A172 (cell line): ENCODE measurements around the gene OXCT1. TPM values are rescaled to one million over a fixed set of nuclear protein-coding genes. Genes with fewer than 3 reads are reported as not detected.
"Not testable (repeated sequence)": the region's sequence is repeated elsewhere in the genome, so short reads cannot be mapped to it uniquely, and the experiment has no call there.

Experiments
- DNase-seq: peaks from one replicate; pipeline ENCODE4 v3.0.0-alpha.2; 2015; ENCODE audit warnings: low spot score
- total RNA-seq: library from RNA; depleted of rRNA; stranded (reverse); fragments of >200 nt; shearing (Covaris generic); gene quantifications from 2 replicates; pipeline ENCODE4 v1.2.3, GENCODE V29; 2014

Gene OXCT1
- total RNA-seq, 1 experiment from 2014 or later: 31.2 TPM

- no peak for DNase-seq
Observed at GRCh38 chr5:41827792-41828191, 42.4 kb downstream of the OXCT1 start.

DNA sequence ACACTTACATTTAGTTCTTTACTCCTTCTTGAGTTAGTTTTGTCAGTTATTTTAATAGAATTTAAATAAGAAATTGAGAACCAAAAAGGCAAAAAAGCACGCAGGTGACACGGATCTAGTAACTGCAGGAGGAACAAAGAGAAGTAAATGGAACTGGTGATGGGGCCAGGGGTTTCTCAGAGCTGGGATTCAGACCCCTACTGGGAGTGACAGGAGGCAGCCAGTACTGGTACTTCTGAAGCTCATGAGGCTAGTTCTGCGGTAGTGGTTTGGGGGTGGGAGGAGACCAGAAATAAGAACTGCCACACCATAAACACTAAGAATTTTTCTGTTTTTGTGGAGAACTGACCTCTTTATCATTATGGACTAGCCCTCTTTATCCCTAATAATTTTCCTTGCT, 48.2 kb downstream of the OXCT1 start:
- DNase-seq: no peak

- no peak for DNase-seq
Observed at GRCh38 chr5:41821051-41821450, 49.2 kb downstream of the OXCT1 start.

GRCh38 chr5:41820150-41820549, 50.1 kb downstream of the OXCT1 start:
- DNase-seq: no peak

DNA sequence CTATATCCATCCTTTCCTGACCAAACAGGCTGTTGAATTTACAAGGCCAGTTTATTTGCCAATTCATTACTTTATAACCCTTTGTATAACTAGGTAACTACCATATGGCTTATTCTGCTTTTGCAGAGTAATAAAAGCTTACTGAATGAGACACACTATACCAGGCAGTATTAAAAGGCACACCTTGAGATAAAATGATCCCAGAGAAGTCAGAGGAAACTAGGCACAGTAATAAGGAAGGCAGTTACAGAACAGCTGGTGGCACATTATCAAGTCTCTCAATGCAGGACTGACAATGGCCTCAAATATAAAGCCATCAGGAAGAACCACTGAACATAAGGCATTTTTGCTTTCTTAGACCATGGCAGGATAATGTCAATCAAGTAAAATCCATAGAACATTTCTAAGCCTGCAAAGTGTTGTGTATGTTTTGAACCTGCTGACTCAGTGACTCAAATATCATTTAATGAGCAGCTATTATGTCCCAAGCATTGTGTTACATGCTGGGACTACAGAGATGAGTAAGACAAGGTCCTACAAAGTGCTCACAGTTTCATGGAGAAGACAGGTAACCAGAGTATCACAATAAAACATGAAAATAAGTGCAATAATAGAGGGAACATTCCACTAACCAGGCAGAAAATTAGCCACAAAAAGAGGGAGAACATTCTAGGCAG, 52.5 kb downstream of the OXCT1 start:
- DNase-seq: no peak

DNA sequence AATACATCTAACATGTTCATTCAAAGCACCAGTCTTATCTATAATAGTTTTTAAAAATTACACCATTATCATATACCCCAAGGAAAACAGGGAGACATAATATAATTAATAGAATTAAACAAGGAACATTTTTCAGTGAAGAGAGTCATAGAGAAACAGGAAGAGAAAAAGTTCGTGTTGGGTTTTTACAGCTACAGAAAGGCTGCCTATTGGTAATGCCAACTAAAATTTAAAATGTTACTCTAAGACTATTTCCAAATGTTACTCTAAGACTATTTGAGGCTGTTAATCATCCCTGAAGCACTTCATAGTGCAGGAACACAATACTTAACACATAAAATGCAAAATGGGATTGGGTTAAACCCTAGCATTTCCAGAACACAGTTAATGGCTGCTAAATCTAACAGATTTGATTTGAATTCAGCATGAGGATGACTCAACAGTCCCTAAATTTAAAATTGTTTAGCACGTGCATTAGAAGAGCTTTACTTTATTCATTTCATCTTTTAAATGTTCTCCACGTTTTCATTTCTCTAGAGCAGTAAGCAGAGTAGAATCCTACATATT, 54.5 kb downstream of the OXCT1 start:
- no peak for DNase-seq

GRCh38 chr5:41815261-41815660, 55.0 kb downstream of the OXCT1 start:
- no peak for DNase-seq

DNA sequence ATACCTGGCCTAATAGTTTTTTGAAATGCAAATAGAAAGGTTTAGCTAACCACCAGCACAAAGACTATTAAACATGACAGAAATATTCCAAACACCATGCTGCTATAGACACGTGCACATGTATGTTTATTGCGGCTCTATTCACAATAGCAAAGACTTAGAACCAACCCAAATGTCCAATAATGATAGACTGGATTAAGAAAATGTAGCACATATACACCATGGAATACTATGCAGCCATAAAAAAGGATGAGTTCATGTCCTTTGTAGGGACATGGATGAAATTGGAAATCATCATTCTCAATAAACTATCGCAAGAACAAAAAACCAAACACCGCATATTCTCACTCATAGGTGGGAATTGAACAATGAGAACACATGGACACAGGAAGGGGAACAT, 55.9 kb downstream of the OXCT1 start:
- not testable (repeated sequence) for DNase-seq

DNA sequence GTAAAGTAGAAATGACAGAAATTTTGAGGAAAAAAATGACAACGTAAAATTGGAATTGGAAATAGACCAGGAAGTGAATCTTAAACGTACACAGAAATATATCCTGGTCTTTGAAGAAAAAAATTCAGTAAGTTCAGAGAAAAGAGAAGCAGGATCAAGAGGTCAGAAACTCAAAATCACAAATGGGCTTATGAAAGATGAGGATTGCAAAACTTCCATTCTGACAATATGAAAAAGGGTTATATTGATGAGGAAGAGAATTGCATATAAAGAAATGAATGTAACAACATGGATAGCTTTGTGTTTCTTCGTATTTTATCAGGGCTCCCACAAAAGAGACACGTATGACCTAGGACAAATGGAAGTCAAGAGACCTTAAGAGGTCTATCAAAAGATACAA, 58.1 kb downstream of the OXCT1 start:
- DNase-seq: no peak

- no peak for DNase-seq
Observed at GRCh38 chr5:41809128-41809527, 61.1 kb downstream of the OXCT1 start.

GRCh38 chr5:41808294-41808693, 61.9 kb downstream of the OXCT1 start:
- no peak for DNase-seq

- no peak for DNase-seq
Observed at GRCh38 chr5:41797662-41798061, 72.6 kb downstream of the OXCT1 start.

DNA sequence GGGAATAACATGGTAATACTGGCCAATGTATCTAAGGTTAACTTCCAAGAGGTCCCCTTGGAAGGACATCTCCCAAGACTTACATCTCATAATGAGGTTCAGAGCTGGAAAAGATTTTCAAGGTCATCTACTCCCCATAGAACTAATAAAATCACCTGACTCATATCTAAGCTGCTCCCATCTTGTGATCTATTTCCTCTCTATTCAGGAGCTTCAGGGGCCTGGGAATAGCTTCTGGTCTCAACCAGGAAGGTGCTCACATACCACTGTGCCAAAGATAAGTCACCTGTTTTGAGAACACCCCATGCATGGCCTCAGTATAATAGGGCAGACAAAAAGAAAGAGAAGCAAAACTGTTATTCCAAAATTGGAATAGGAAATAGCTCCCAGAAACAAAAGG, 74.2 kb downstream of the OXCT1 start:
- DNase-seq: peak; percentile 15

- DNase-seq: no peak
Observed at GRCh38 chr5:41795125-41795524, 75.1 kb downstream of the OXCT1 start.

GRCh38 chr5:41794471-41794870, 75.8 kb downstream of the OXCT1 start:
- DNase-seq: peak; percentile 76

DNA sequence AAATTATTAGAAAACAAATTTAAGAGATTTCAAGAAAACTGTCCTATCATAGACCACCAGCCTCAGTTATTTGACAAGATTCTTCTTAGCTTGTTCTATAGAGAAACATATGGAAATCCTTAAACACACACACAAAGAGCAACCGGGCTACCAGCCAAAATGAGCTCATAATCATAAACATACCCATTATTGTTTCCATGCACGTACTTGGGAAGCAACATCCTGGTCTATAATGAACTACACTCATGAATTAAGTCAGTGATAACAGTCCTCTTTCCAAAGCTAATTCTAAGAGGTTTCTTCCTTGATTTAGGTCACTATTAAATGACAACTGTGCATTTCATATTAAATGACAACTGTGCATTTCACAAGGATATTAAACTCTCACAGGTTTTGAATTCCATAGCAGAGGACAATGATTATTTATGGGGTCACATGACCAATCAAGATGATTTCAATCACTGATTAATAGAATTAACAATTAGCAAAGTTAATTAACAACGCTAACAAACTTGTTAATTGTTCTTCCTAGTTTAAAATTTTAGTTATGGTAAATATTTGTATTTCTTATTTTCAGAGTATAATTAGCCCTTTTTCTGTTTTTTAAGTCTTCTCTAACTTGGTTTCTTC, 77.0 kb downstream of the OXCT1 start:
- no peak for DNase-seq

- no peak for DNase-seq
Observed at GRCh38 chr5:41790038-41790776, 80.0 kb downstream of the OXCT1 start.

DNA sequence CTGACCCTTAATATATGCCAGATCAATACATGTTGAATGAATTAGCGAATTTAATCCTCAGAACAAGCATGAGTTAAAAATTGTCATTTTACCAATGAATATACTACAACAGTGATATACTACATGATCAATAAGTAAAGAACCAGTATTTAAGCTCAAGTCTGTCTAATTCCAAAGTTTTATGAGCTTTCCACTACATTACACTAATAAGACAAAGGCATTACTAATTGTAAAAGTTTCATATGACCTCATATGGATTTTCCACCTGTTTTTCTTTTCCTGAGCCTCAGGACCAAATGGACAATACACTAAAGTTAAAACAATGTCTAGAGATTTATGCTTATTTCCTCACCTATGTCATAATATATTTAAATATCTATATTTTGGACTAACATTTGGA, 80.8 kb downstream of the OXCT1 start:
- no peak for DNase-seq

- no peak for DNase-seq
Observed at GRCh38 chr5:41788941-41789368, 81.3 kb downstream of the OXCT1 start.

DNA sequence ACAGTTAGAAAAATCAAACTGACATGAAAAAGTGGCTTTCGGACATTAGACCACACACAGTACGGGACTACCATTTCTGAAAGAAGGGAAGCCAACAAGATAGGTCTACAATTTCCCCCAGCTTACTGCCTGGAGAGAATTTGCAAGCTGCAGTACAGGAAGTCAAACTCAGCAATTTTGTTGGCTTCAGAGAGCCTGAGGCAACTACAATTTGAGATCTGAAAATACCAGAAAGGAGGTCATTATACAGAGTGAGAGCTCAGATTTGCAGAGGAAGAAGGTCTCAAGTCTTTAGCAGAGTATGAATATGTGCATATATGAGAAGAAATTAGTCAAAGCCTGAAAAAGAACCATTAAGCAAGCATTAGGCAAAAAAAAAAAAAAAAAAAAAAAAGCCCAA, 83.0 kb downstream of the OXCT1 start:
- DNase-seq: no peak

DNA sequence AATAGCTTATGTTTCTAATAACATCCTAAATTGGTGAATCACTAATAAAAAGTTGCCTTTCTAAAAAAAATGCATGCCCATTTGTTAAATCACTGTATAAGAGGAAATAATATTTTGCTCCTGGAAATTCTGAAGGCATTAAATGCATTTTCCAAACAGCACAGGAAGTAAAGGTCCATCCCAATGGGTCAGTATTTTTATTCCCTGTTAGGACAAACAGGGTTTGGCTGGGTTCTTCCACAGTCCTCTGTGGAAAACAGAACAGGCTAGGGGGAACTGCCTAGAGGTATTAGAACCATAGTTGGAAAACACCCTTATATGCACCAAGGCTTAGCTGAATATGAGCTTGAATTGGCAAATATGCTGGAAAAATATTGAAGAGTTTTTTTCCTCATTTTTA, 85.2 kb downstream of the OXCT1 start:
- DNase-seq: no peak

DNA sequence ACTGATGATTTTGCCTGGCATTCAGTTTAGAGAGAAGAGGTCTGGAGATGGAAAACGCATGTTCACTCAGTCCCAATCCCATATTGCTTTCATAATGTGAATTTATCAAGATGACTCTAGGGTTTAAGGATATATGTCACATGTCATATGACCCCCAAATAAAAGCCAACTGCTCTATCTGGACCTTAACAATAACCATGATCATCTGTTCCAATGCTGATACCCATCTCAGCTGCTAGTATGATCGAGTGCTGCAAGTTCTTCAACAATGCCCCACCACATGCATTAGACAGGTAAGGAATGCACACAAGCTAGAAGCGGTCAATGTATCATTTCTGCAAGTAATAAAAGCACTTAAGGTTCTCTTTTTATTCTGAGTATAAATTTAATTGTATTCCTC, 91.8 kb downstream of the OXCT1 start:
- DNase-seq: no peak

GRCh38 chr5:41776435-41776834, 93.8 kb downstream of the OXCT1 start:
- DNase-seq: no peak
